Endothelial cell of umbilical vein (primary cell): Measurements from ENCODE around the gene LRP2BP. TPM values are rescaled to one million over a fixed set of nuclear protein-coding genes. Genes with fewer than 3 reads are reported as not detected.
"Not testable (repeated sequence)": the region's sequence is repeated elsewhere in the genome, so short reads cannot be mapped to it uniquely, and the experiment has no call there.

Source experiments
- BruUV-seq: library from RNA; stranded (reverse); fragments of 400-500 nt; replicated peaks from 2 replicates; lab custom pipeline; 2021; lab: Mats Ljungman, UMichigan
- CTCF ChIA-PET: fragments of 300-600, 350-600 bp; sonication (Branson Sonifier 250); formaldehyde crosslinking; loops from one replicate; lab custom pipeline; 2021; ENCODE audit warnings: antibody characterized with exemption, inconsistent platforms; lab: Charles Lee
- POLR2A ChIA-PET: fragments of 300-600, 350-600 bp; sonication (Branson Sonifier 250); formaldehyde crosslinking; loops from one replicate; lab custom pipeline; 2021; ENCODE audit warnings: antibody characterized with exemption, inconsistent platforms; lab: Charles Lee
- DNase-seq: peaks from one replicate; pipeline ENCODE4 v3.0.0-alpha.2; 2011; ENCODE audit warnings: low read depth, low spot score
- FAIRE-seq: peaks from 2 replicates; lab custom pipeline; 2011; peaks lifted over from hg19 to GRCh38; lab: Jason Lieb, UNC
- H2AFZ ChIP-seq: 2 replicates; pipeline ENCODE4 v1.6.0; 2012; ENCODE audit warnings: low read depth, low read length, control low read depth, inconsistent platforms
- H3K27ac ChIP-seq: 2 replicates; pipeline ENCODE4 v1.5.1; 2011; ENCODE audit warnings: low read depth, mild to moderate bottlenecking, control low read depth, low read length, moderate library complexity; ENCODE audit not compliant: insufficient read depth
- H3K27me3 ChIP-seq, 2 experiments: 2 replicates each; pipeline versions ENCODE4 v1.6.0 to v1.6.1; 2011; ENCODE audit warnings: low read length in 2 of 2, mixed read lengths in 1 of 2; ENCODE audit not compliant: control insufficient read depth in 2 of 2, insufficient read depth in 2 of 2
- H3K36me3 ChIP-seq, 2 experiments: 2 replicates in 1 of 2; 3 replicates in 1 of 2; pipeline ENCODE4 v1.5.1; 2011; ENCODE audit warnings: low read length in 2 of 2, mild to moderate bottlenecking in 1 of 2, moderate library complexity in 1 of 2; ENCODE audit not compliant: control insufficient read depth in 2 of 2, insufficient read depth in 2 of 2; ENCODE audit errors: extremely low read depth in 1 of 2
- H3K4me1 ChIP-seq: 3 replicates; pipeline ENCODE4 v1.5.1; 2011; ENCODE audit warnings: mild to moderate bottlenecking, low read length; ENCODE audit not compliant: control insufficient read depth, insufficient read depth; ENCODE audit errors: extremely low read depth
- H3K4me2 ChIP-seq: 2 replicates; pipeline ENCODE4 v1.6.1; 2011; ENCODE audit warnings: low read length, control low read depth, mixed read lengths; ENCODE audit not compliant: insufficient read depth
- H3K4me3 ChIP-seq, 3 experiments: fragments of 200-600 bp in 1 of 3; sonication (generic), shearing (Covaris generic) in 1 of 3; replicated peaks in 1 of 3; 2 replicates each; pipeline ENCODE4 v1.5.1; 2011 to 2016; ENCODE audit warnings: control low read depth in 3 of 3, low read length in 3 of 3, mild to moderate bottlenecking in 2 of 3, inconsistent platforms in 1 of 3, low read depth in 1 of 3, moderate library complexity in 1 of 3; ENCODE audit not compliant: insufficient read depth in 1 of 3
- H3K79me2 ChIP-seq: 2 replicates; pipeline ENCODE4 v1.6.0; 2012; ENCODE audit warnings: low read length, inconsistent platforms; ENCODE audit not compliant: control insufficient read depth, insufficient read depth
- H3K9ac ChIP-seq: replicated peaks from 2 replicates; pipeline ENCODE3; 2011; ENCODE audit warnings: low read length, control low read depth; ENCODE audit not compliant: insufficient read depth; ENCODE audit errors: extremely low read depth
- H3K9me1 ChIP-seq: replicated peaks from 3 replicates; pipeline ENCODE4 v1.6.0; 2011; ENCODE audit warnings: mild to moderate bottlenecking, low read length; ENCODE audit not compliant: control insufficient read depth, insufficient read depth; ENCODE audit errors: extremely low read depth
- H3K9me3 ChIP-seq: replicated peaks from 2 replicates; pipeline ENCODE4 v1.5.1; 2012; ENCODE audit warnings: low read length, inconsistent platforms; ENCODE audit not compliant: control insufficient read depth, insufficient read depth
- H4K20me1 ChIP-seq: replicated peaks from 2 replicates; pipeline ENCODE3; 2011; ENCODE audit warnings: mild to moderate bottlenecking, low read length; ENCODE audit not compliant: control insufficient read depth, insufficient read depth; ENCODE audit errors: extremely low read depth
- CTCF ChIP-seq, 2 donors: IDR thresholded peaks; 1 replicate in 1 of 2; 2 replicates in 1 of 2; pipeline ENCODE4 v1.5.1; 2011; ENCODE audit warnings: low read length in 2 of 2, mild to moderate bottlenecking in 2 of 2, moderate library complexity in 2 of 2, control low read depth in 1 of 2, inconsistent platforms in 1 of 2, low read depth in 1 of 2; ENCODE audit not compliant: insufficient read depth in 1 of 2; ENCODE audit errors: extremely low read depth in 1 of 2
- EZH2 ChIP-seq: IDR thresholded peaks from 2 replicates; pipeline ENCODE4 v1.6.1; 2012; ENCODE audit warnings: borderline replicate concordance, low read depth, mild to moderate bottlenecking, moderate library complexity, low read length, inconsistent platforms; ENCODE audit not compliant: severe bottlenecking
- FOS ChIP-seq: IDR thresholded peaks from 2 replicates; pipeline ENCODE4 v1.6.1; 2011; ENCODE audit warnings: mild to moderate bottlenecking, low read length, moderate library complexity, borderline replicate concordance; ENCODE audit not compliant: insufficient read depth
- GATA2 ChIP-seq: IDR thresholded peaks from 2 replicates; pipeline ENCODE4 v1.7.0; 2011; ENCODE audit warnings: low read depth, mild to moderate bottlenecking, moderate library complexity, mixed read lengths, low read length; ENCODE audit not compliant: insufficient read length, insufficient read depth
- JUN ChIP-seq: IDR thresholded peaks from 2 replicates; pipeline ENCODE4 v1.6.1; 2011; ENCODE audit warnings: borderline replicate concordance, low read depth; ENCODE audit not compliant: insufficient read length, insufficient read depth
- MAX ChIP-seq: IDR thresholded peaks from 2 replicates; pipeline ENCODE4 v1.6.1; 2011; ENCODE audit not compliant: insufficient read depth, insufficient read length
- MYC ChIP-seq: IDR thresholded peaks from one replicate; pipeline ENCODE4 v1.6.1; 2011; ENCODE audit warnings: mild to moderate bottlenecking, low read depth, low read length
- POLR2A ChIP-seq: IDR thresholded peaks from 2 replicates; pipeline ENCODE4 v1.6.1; 2012; ENCODE audit warnings: low read depth, mild to moderate bottlenecking, control low read depth, low read length
- POLR2AphosphoS5 ChIP-seq: IDR thresholded peaks from 2 replicates; pipeline ENCODE4 v1.6.1; 2012; ENCODE audit warnings: low read depth, mild to moderate bottlenecking, control low read depth, low read length, moderate library complexity; ENCODE audit not compliant: insufficient read depth
- dilution Hi-C: fragments of 300-500 bp; cut with MboI; formaldehyde crosslinking; loops from one replicate; pipeline ENCODE4 v1.15.0; 2019; ENCODE audit warnings: low sequenced_read_pairs; ENCODE audit not compliant: extremely low pct_ligation_motif_present
- intact Hi-C: fragments of 100-400 bp; cut with micrococcal nuclease; formaldehyde crosslinking; loops from one replicate; pipeline ENCODE4 v1.10.0; 2022
- polyA plus RNA-seq, 4 experiments: library from polyadenylated mRNA; depleted of rRNA in 3 of 4; stranded (reverse) in 3 of 4; unstranded in 1 of 4; fragments of >200 nt; gene quantifications; 2 replicates each; pipeline versions ENCODE4 v1.2.1 to v1.2.3, GENCODE V29; 2011 to 2012; ENCODE audit warnings: missing spikeins in 1 of 4
- total RNA-seq: library from RNA; stranded (reverse); gene quantifications from 2 replicates; pipeline ENCODE4 v1.2.3, GENCODE V29; 2021

LRP2BP gene
- total and polyA plus RNA-seq, 2 donors (not counting 3 experiments of a cell fraction or from before 2014, with no cell fraction given): 0.18 to 0.53 TPM

- no peaks in the 10 kb centered on the region for H3K9me1 ChIP-seq
- no TSS peak for BruUV-seq
- TF ChIP-seq MYC: no peak
- no peak for TF ChIP-seq EZH2
- TF ChIP-seq JUN: no peak
- TF ChIP-seq GATA2: no peak
- no peak for TF ChIP-seq CTCF (IDR thresholded peaks at IDR 0.05; ENCODE audit: extremely low read depth in 1 of 2, insufficient read depth in 1 of 2, low read depth in 1 of 2, low read length in 2 of 2)
- no peak for TF ChIP-seq POLR2AphosphoS5
- no peak for TF ChIP-seq MAX
- TF ChIP-seq POLR2A: no peak
- TF ChIP-seq FOS: no peak
Observed at GRCh38 chr4:185332575-185333464, 62.9 kb downstream of the LRP2BP start.

GRCh38 chr4:185329879-185330510 is 65.7 kb downstream of the LRP2BP start:
- POLR2A ChIA-PET, H3K9ac ChIP-seq, H3K27me3 ChIP-seq, H3K79me2 ChIP-seq, H2AFZ ChIP-seq, dilution Hi-C loops, intact Hi-C loops, H3K4me3 ChIP-seq, FAIRE-seq, DNase-seq, H3K27ac ChIP-seq, H3K9me3 ChIP-seq, CTCF ChIA-PET, H3K36me3 ChIP-seq, H4K20me1 ChIP-seq, BruUV-seq, H3K4me1 ChIP-seq, H3K9me1 ChIP-seq, H3K4me2 ChIP-seq: not testable (repeated sequence)

More at GRCh38 chr4:185332575-185333464, 62.9 kb downstream of the LRP2BP start:
- ChIA-PET POLR2A (no interaction called here), CTCF (no interaction called here)
- Histone ChIP-seq H3K4me2 (no peak overlapping the region), H3K4me3 (no peak overlapping the region), H3K4me1 (no peaks in the 10 kb centered on the region), H2AFZ (no peak overlapping the region), H3K9me3 (no peaks in the 10 kb centered on the region), H4K20me1 (no peaks in the 10 kb centered on the region), H3K27me3 (no peaks in the 10 kb centered on the region), H3K9ac (no peak overlapping the region), H3K36me3 (no peaks in the 10 kb centered on the region), H3K27ac (no peak overlapping the region), H3K79me2 (no peaks in the 10 kb centered on the region)
- FAIRE-seq (no peak), DNase-seq (no peak)
- intact Hi-C loops: no loop called here
- dilution Hi-C loops: no loop called here
